Fibroblast of lung (primary cell): Measurements from ENCODE around the gene CCR7. TPM values are rescaled to one million over a fixed set of nuclear protein-coding genes. Genes with fewer than 3 reads are reported as not detected.

Source experiments
- DNase-seq, 2 donors: peaks; one replicate each; pipeline versions ENCODE4 v3.0.0 to v3.0.0-alpha.2; 2010; ENCODE audit warnings: low read depth in 2 of 2
- H2AFZ ChIP-seq: 2 replicates; pipeline ENCODE4 v1.5.1; 2012; ENCODE audit warnings: low read length, control low read depth, inconsistent platforms
- H3K27ac ChIP-seq: 2 replicates; pipeline ENCODE4 v1.5.1; 2011; ENCODE audit warnings: low read length, control low read depth; ENCODE audit not compliant: insufficient read depth
- H3K27me3 ChIP-seq: 2 replicates; pipeline ENCODE4 v1.5.1; 2011; ENCODE audit warnings: mild to moderate bottlenecking, low read length; ENCODE audit not compliant: control insufficient read depth, insufficient read depth
- H3K36me3 ChIP-seq: 2 replicates; pipeline ENCODE4 v1.5.1; 2011; ENCODE audit warnings: low read length; ENCODE audit not compliant: control insufficient read depth, insufficient read depth
- H3K4me1 ChIP-seq: 2 replicates; pipeline ENCODE4 v1.5.1; 2011; ENCODE audit warnings: low read length; ENCODE audit not compliant: control insufficient read depth, insufficient read depth; ENCODE audit errors: extremely low read depth
- H3K4me2 ChIP-seq: 2 replicates; pipeline ENCODE4 v1.5.1; 2011; ENCODE audit warnings: low read length, control low read depth; ENCODE audit not compliant: insufficient read depth; ENCODE audit errors: extremely low read depth
- H3K4me3 ChIP-seq, 4 experiments: fragments of 200-600 bp in 1 of 4; sonication (generic) in 1 of 4; replicated peaks in 1 of 4; 2 replicates each; pipeline ENCODE4 v1.5.1; 2011 to 2016; ENCODE audit warnings: low read length in 4 of 4, low read depth in 3 of 4, mild to moderate bottlenecking in 3 of 4, control low read depth in 2 of 4, inconsistent platforms in 1 of 4, mixed read lengths in 1 of 4; ENCODE audit not compliant: insufficient read depth in 1 of 4; ENCODE audit errors: control extremely low read depth in 1 of 4
- H3K79me2 ChIP-seq: 2 replicates; pipeline ENCODE4 v1.5.1; 2012; ENCODE audit warnings: mild to moderate bottlenecking, low read length, inconsistent platforms; ENCODE audit not compliant: control insufficient read depth, insufficient read depth
- H3K9ac ChIP-seq: 2 replicates; pipeline ENCODE4 v1.5.1; 2011; ENCODE audit warnings: mild to moderate bottlenecking, low read length, control low read depth; ENCODE audit not compliant: insufficient read depth
- H3K9me3 ChIP-seq: 2 replicates; pipeline ENCODE4 v1.5.1; 2012; ENCODE audit warnings: low read depth, low read length; ENCODE audit not compliant: control insufficient read depth, insufficient read depth
- H4K20me1 ChIP-seq: 2 replicates; pipeline ENCODE4 v1.5.1; 2011; ENCODE audit warnings: low read length; ENCODE audit not compliant: control insufficient read depth, insufficient read depth; ENCODE audit errors: extremely low read depth
- EZH2 ChIP-seq: IDR thresholded peaks from 2 replicates; pipeline ENCODE4 v1.5.1; 2012; ENCODE audit warnings: low read length, control low read depth, mild to moderate bottlenecking; ENCODE audit errors: missing control alignments
- polyA plus RNA-seq, 2 donors: library from polyadenylated mRNA; depleted of rRNA in 1 of 2; stranded (reverse) in 1 of 2; unstranded in 1 of 2; fragments of >200 nt; gene quantifications; 2 replicates each; pipeline ENCODE4 v1.2.1, GENCODE V29; 2011 to 2012; ENCODE audit warnings: missing spikeins in 1 of 2
- total RNA-seq: library from RNA; depleted of rRNA; stranded (reverse); fragments of >200 nt; gene quantifications from 2 replicates; pipeline ENCODE4 v1.2.1, GENCODE V29; 2014
- TF ChIP-seq, protein P1 (sequence below), 2 donors: IDR thresholded peaks in 1 of 2; conservative IDR thresholded peaks in 1 of 2; 1 replicate in 1 of 2; 2 replicates in 1 of 2; pipeline ENCODE4 v1.5.1; 2011 to 2012; ENCODE audit warnings: low read length in 2 of 2, control low read depth in 1 of 2, inconsistent platforms in 1 of 2, low read depth in 1 of 2, mild to moderate bottlenecking in 1 of 2

Gene CCR7
- total and polyA plus RNA-seq, 2 donors (not counting 1 experiment from before 2014, with no cell fraction given): under 0.01 to 0.10 TPM

- H3K27ac ChIP-seq: no peak overlapping the region
- no peak overlapping the region for H2AFZ ChIP-seq
Measured at GRCh38 chr17:40604327-40605080, 39.2 kb upstream of the CCR7 start.

GRCh38 chr17:40602445-40603443, 37.5 kb upstream of the CCR7 start:
- Histone ChIP-seq H3K79me2 (no peaks in the 10 kb centered on the region), H4K20me1 (no peaks in the 10 kb centered on the region), H3K36me3 (no peaks in the 10 kb centered on the region), H3K27me3 (peaks cover 15% of the 10 kb centered on the region), H3K4me3 (no peak overlapping the region), H3K4me2 (no peak overlapping the region), H3K27ac (no peak overlapping the region), H3K9me3 (no peaks in the 10 kb centered on the region), H3K9ac (no peak overlapping the region), H3K4me1 (no peaks in the 10 kb centered on the region), H2AFZ (no peak overlapping the region)
- DNase-seq: no peak
- TF ChIP-seq EZH2: no peak
- TF ChIP-seq, protein P1, sequence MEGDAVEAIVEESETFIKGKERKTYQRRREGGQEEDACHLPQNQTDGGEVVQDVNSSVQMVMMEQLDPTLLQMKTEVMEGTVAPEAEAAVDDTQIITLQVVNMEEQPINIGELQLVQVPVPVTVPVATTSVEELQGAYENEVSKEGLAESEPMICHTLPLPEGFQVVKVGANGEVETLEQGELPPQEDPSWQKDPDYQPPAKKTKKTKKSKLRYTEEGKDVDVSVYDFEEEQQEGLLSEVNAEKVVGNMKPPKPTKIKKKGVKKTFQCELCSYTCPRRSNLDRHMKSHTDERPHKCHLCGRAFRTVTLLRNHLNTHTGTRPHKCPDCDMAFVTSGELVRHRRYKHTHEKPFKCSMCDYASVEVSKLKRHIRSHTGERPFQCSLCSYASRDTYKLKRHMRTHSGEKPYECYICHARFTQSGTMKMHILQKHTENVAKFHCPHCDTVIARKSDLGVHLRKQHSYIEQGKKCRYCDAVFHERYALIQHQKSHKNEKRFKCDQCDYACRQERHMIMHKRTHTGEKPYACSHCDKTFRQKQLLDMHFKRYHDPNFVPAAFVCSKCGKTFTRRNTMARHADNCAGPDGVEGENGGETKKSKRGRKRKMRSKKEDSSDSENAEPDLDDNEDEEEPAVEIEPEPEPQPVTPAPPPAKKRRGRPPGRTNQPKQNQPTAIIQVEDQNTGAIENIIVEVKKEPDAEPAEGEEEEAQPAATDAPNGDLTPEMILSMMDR (conservative IDR thresholded peaks at IDR 0.05 in 1 of 2, IDR thresholded peaks at IDR 0.05 in 1 of 2; ENCODE audit: low read depth in 1 of 2, low read length in 2 of 2): no peak

More at GRCh38 chr17:40604327-40605080, 39.2 kb upstream of the CCR7 start:
- no peaks in the 10 kb centered on the region for H3K4me1 ChIP-seq
- H3K4me2 ChIP-seq: no peak overlapping the region
- H3K9ac ChIP-seq: no peak overlapping the region
- no peak for DNase-seq
- no peaks in the 10 kb centered on the region for H4K20me1 ChIP-seq
- no peaks in the 10 kb centered on the region for H3K79me2 ChIP-seq
- H3K4me3 ChIP-seq: no peak overlapping the region
- TF ChIP-seq EZH2: no peak
- TF ChIP-seq, protein P1 (conservative IDR thresholded peaks at IDR 0.05 in 1 of 2, IDR thresholded peaks at IDR 0.05 in 1 of 2; ENCODE audit: low read depth in 1 of 2, low read length in 2 of 2): no peak
- H3K9me3 ChIP-seq: no peaks in the 10 kb centered on the region
- peaks cover 17% of the 10 kb centered on the region for H3K27me3 ChIP-seq
- H3K36me3 ChIP-seq: no peaks in the 10 kb centered on the region

DNA sequence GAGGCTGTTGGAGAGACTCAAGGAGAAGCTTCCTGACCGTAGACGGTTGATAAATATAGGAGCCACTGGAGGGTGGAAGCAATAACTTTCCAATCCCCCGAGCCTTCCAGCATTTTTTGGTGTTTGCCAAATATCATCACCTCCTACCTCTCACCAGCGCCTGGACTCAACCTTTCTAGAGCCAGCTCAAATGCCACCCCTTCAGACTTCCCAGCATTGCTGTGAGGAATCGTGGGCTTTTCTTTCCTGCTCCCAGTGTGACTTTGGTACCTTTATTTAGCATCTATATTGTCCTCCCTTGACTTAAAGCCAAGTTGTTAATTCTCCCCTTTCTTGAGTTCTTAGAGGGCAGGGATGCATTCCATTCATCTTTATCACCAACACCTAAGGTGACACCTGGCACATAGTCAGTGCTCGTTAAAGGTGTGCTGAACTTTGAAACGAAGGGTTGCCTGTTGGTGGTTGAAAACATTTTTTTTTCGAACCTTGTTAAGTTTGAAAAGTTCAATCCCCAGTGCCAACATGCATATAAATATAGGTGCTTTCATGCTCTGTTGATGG, 35.3 kb upstream of the CCR7 start:
- Histone ChIP-seq H3K9me3 (no peaks in the 10 kb centered on the region), H3K4me3 (no peak overlapping the region), H3K9ac (no peak overlapping the region), H3K36me3 (no peaks in the 10 kb centered on the region), H2AFZ (no peak overlapping the region), H3K4me2 (no peak overlapping the region), H3K79me2 (no peaks in the 10 kb centered on the region), H3K27ac (no peak overlapping the region), H4K20me1 (no peaks in the 10 kb centered on the region), H3K27me3 (peaks cover 16% of the 10 kb centered on the region), H3K4me1 (no peaks in the 10 kb centered on the region)
- DNase-seq: no peak
- TF ChIP-seq, protein P1 (conservative IDR thresholded peaks at IDR 0.05 in 1 of 2, IDR thresholded peaks at IDR 0.05 in 1 of 2; ENCODE audit: low read depth in 1 of 2, low read length in 2 of 2): no peak
- no peak for TF ChIP-seq EZH2
